DOHH2 (cell line): ENCODE measurements around the gene MAP7D2.

Experiments used
- CTCF ChIP-seq: fragments of 200-600 bp; sonication (generic); IDR thresholded peaks from one replicate; pipeline ENCODE4 v1.5.1; 2014; ENCODE audit warnings: antibody characterized with exemption, mild to moderate bottlenecking, low read depth, low read length; ENCODE audit not compliant: poor library complexity, severe bottlenecking
- EZH2phosphoT487 ChIP-seq: fragments of 200-600 bp; sonication (generic); IDR thresholded peaks from 2 replicates; pipeline ENCODE4 v1.6.1; 2017; ENCODE audit warnings: borderline replicate concordance, mild to moderate bottlenecking, antibody characterized with exemption, low read length, moderate library complexity, mixed read lengths

DNA sequence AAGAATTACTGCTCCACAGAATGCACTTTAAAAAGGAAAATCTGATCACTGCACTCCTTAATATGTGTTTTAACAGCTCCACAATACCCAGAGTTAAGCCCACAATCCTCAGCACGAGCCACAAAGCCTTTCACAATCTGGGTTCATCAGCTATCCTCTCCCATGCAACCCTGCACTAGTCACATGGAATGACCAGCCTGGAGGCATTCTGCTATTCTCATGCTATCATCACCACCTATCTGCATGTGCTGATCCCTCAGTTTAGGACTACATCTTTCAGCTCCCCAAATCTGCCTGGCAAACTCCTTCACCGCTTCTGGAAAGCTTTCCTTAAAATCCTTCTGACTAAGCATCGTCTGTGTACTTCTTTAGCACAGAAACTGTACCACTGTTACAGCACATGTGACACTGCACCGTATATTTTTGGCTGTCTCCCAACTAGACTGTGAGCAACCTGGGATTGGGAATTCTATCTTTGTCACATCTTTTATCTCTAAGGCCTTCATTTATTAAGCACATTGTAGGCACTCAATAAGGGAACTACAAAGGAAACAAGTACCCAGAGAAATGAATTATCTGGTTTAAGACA lies 43.2 kb upstream of the MAP7D2 start:
- no peak for TF ChIP-seq CTCF
- TF ChIP-seq EZH2phosphoT487: no peak
